GM12872 (cell line): ENCODE measurements around the gene ARPC2.

ENCODE experiments used
- CTCF ChIP-seq: IDR thresholded peaks from 3 replicates; pipeline ENCODE4 v1.5.1; 2011; ENCODE audit warnings: low read depth, mild to moderate bottlenecking, low read length, moderate library complexity; ENCODE audit not compliant: insufficient read depth

ARPC2 gene

GRCh38 chr2:218216674-218217359, at the start of gene ARPC2:
Gene ARPC2 (plus strand): TSS chr2:218217189. CDS start chr2:218217471, 282 bp downstream.
- TF ChIP-seq CTCF = no peak

GRCh38 chr2:218168016-218168415, 49.0 kb upstream of the ARPC2 start:
- no peak for TF ChIP-seq CTCF

GRCh38 chr2:218168635-218169462, 48.1 kb upstream of the ARPC2 start:
- peak; percentile 83 for TF ChIP-seq CTCF

GRCh38 chr2:218169757-218170546, 47.0 kb upstream of the ARPC2 start:
- 0 out of 3 replicates have a peak, but pooled peaks have one; percentile 3 for TF ChIP-seq CTCF

- TF ChIP-seq CTCF = no peak
These were observed 44.1 kb upstream of the ARPC2 start for GRCh38 chr2:218172845-218173244.

GRCh38 chr2:218179782-218180181, 37.2 kb upstream of the ARPC2 start:
- TF ChIP-seq CTCF = no peak
